GM23338 (cell line): ENCODE results near the gene PTER.

Experiments
- CREB1 ChIP-seq: fragments of 250-450 bp; sonication (Bioruptor Pico); IDR thresholded peaks from 2 replicates; pipeline ENCODE4 v1.5.0; 2020; ENCODE audit warnings: low read depth, mild to moderate bottlenecking, moderate library complexity
- CTCF ChIP-seq, 2 experiments: fragments of 200-600 bp in 1 of 2; sonication (generic) in 1 of 2; conservative IDR thresholded peaks; 2 replicates each; pipeline versions ENCODE4 v1.5.1 to v1.6.1; 2016 to 2017; ENCODE audit warnings: antibody characterized with exemption in 2 of 2, low read depth in 2 of 2, mild to moderate bottlenecking in 2 of 2, moderate library complexity in 1 of 2
- ETS1 ChIP-seq: IDR thresholded peaks from 2 replicates; pipeline ENCODE4 v1.6.1; 2016; ENCODE audit warnings: antibody characterized with exemption
- EZH2 ChIP-seq: fragments of 200-600 bp; sonication (generic); IDR thresholded peaks from one replicate; pipeline ENCODE4 v1.8.0; 2017; ENCODE audit warnings: antibody characterized with exemption, mild to moderate bottlenecking, low read depth; ENCODE audit not compliant: unreplicated experiment
- EZH2phosphoT487 ChIP-seq: fragments of 200-600 bp; sonication (generic); IDR thresholded peaks from one replicate; pipeline ENCODE4 v1.8.1; 2018; ENCODE audit warnings: antibody characterized with exemption; ENCODE audit not compliant: unreplicated experiment
- JUNB ChIP-seq: IDR thresholded peaks from one replicate; pipeline ENCODE4 v1.6.1; 2016; ENCODE audit warnings: antibody characterized with exemption; ENCODE audit not compliant: unreplicated experiment
- NANOG ChIP-seq: IDR thresholded peaks from 2 replicates; pipeline ENCODE4 v1.6.1; 2016; ENCODE audit warnings: antibody characterized with exemption, borderline replicate concordance
- POLR2AphosphoS5 ChIP-seq: IDR thresholded peaks from 2 replicates; pipeline ENCODE4 v1.6.1; 2016; ENCODE audit warnings: antibody characterized with exemption, low read depth
- REST ChIP-seq: IDR thresholded peaks from one replicate; pipeline ENCODE4 v1.6.1; 2018; ENCODE audit warnings: antibody characterized with exemption; ENCODE audit not compliant: unreplicated experiment
- STAT1 ChIP-seq: IDR thresholded peaks from one replicate; pipeline ENCODE4 v1.6.1; 2016; ENCODE audit warnings: antibody characterized with exemption; ENCODE audit not compliant: unreplicated experiment
- ZNF331 ChIP-seq: fragments of 250-450 bp; sonication (Bioruptor Pico); IDR thresholded peaks from 2 replicates; pipeline ENCODE4 v1.5.0; 2020; ENCODE audit warnings: low read depth, mild to moderate bottlenecking, moderate library complexity
- ZNF462 ChIP-seq: fragments of 250-450 bp; sonication (Bioruptor Pico); IDR thresholded peaks from 2 replicates; pipeline ENCODE4 v1.5.0; 2020; ENCODE audit warnings: mild to moderate bottlenecking, moderate library complexity

GRCh38 chr10:16472828-16473227, 36.0 kb downstream of the PTER start:
- no peak for TF ChIP-seq CTCF (conservative IDR thresholded peaks at IDR 0.05; ENCODE audit: low read depth in 2 of 2)
- no peak for TF ChIP-seq EZH2
- no peak for TF ChIP-seq JUNB
- no peak for TF ChIP-seq POLR2AphosphoS5
- TF ChIP-seq ETS1: no peak
- no peak for TF ChIP-seq REST
- TF ChIP-seq CREB1: no peak
- no peak for TF ChIP-seq ZNF331 (CRISPR knock-in tag)
- no peak for TF ChIP-seq EZH2phosphoT487
- no peak for TF ChIP-seq ZNF462
- no peak for TF ChIP-seq STAT1
- no peak for TF ChIP-seq NANOG
